ENCODE data around the gene ROPN1L. TPM values are rescaled to one million over a fixed set of nuclear protein-coding genes. Genes with fewer than 3 reads are reported as not detected.

ROPN1L gene
- total and polyA plus RNA-seq, 2 of the 4 experiments (the other 2 are of a cell fraction) = 0.34 to 0.36 TPM

- BruUV-seq (replicated peaks) = no TSS peak
- peak overlapping the region; percentile 85 for H2BK120ac ChIP-seq (ENCODE audit: low read depth, low read length)
- H3K79me1 ChIP-seq (ENCODE audit: low read depth in 1 of 2, low read length in 2 of 2) = 0 out of 4 replicates have a peak, but pooled peaks cover 0 to 2% of the 10 kb centered on the region in 2 experiments
- H3K27ac ChIP-seq (ENCODE audit: insufficient read depth, low read length) = peak overlapping the region; percentile 76; the same call in 1 of the 2 replicates
- H3K9me3 ChIP-seq (ENCODE audit: control insufficient read depth, insufficient read depth, low read length) = peaks cover 9% of the 10 kb centered on the region
- no peak for TF ChIP-seq RCOR1 (IDR thresholded peaks at IDR 0.05; ENCODE audit: insufficient replicate concordance, low read length)
- TF ChIP-seq FOS (IDR thresholded peaks at IDR 0.05; ENCODE audit: low read depth, low read length) = no peak
- TF ChIP-seq SMC3 (IDR thresholded peaks at IDR 0.05; ENCODE audit: low read depth, low read length) = no peak
- TF ChIP-seq CTCF (conservative IDR thresholded peaks at IDR 0.05; ENCODE audit: low read depth, low read length) = no peak
- TF ChIP-seq MAZ (IDR thresholded peaks at IDR 0.05; ENCODE audit: borderline replicate concordance, low read depth, low read length) = no peak
- TF ChIP-seq RFX5 (IDR thresholded peaks at IDR 0.05; ENCODE audit: low read depth, low read length) = no peak
- TF ChIP-seq ELK1 (IDR thresholded peaks at IDR 0.05; ENCODE audit: borderline replicate concordance, low read depth, low read length) = no peak
- no peak for TF ChIP-seq CHD1 (IDR thresholded peaks at IDR 0.05; ENCODE audit: low read depth, low read length)
- no peak for TF ChIP-seq NFE2L2 (IDR thresholded peaks at IDR 0.05; ENCODE audit: low read depth, low read length)
- TF ChIP-seq MXI1 (IDR thresholded peaks at IDR 0.05; ENCODE audit: borderline replicate concordance, low read depth, low read length) = no peak
- TF ChIP-seq BHLHE40 (IDR thresholded peaks at IDR 0.05; ENCODE audit: low read depth, low read length) = no peak
- no peak for TF ChIP-seq RAD21 (IDR thresholded peaks at IDR 0.05; ENCODE audit: low read length)
- TF ChIP-seq CEBPB (IDR thresholded peaks at IDR 0.05; ENCODE audit: low read depth, low read length) = no peak
- TF ChIP-seq USF2 (IDR thresholded peaks at IDR 0.05; ENCODE audit: low read depth, low read length) = no peak
- no peak for TF ChIP-seq MAFK (IDR thresholded peaks at IDR 0.05; ENCODE audit: low read depth, low read length)
- TF ChIP-seq POLR2A (IDR thresholded peaks at IDR 0.05; ENCODE audit: low read depth, low read length) = no peak
- CTCF ChIA-PET = interaction anchor here (1.0 kb wide), 1 partner anchor 150 kb away, joined by 4 read pairs; no protein-coding TSS in a partner anchor
- dilution Hi-C loops (cut with HindIII; ENCODE audit: low sequenced_read_pairs, unreplicated experiment) (no loop called here), intact Hi-C loops (cut with micrococcal nuclease) (no loop called here), in situ Hi-C loops (cut with MboI; ENCODE audit: low sequenced_read_pairs) (no loop called here)
- H3K4me1 ChIP-seq (ENCODE audit: control insufficient read depth, insufficient read depth, low read length) = peaks cover 15% of the 10 kb centered on the region
- peak overlapping the region; percentile 64; the same call in 2 of the 3 replicates for H2BK15ac ChIP-seq (ENCODE audit: low read depth, low read length)
- POLR2A ChIA-PET (ENCODE audit: unreplicated experiment) = no interaction called here
- H4K5ac ChIP-seq (ENCODE audit: low read depth, low read length) = peak overlapping the region; percentile 81
- H4K20me1 ChIP-seq (ENCODE audit: insufficient read depth, low read length) = no peaks in the 10 kb centered on the region
- 100% methylated on average over 2 of the region's 6 CpGs; no CpG with 5 or more reads in 1 of the 2 experiments for WGBS, 2 experiments (ENCODE audit: extremely low coverage in 2 of 2, insufficient read length in 1 of 2)
- H3K9me1 ChIP-seq (ENCODE audit: insufficient read depth, low read length) = peaks cover 10% of the 10 kb centered on the region; the same call in 1 of the 2 replicates
- peak overlapping the region; percentile 59 for H3K4ac ChIP-seq (ENCODE audit: low read depth, low read length)
- peak overlapping the region; percentile 39; the same call in 1 of the 2 replicates for H3K23ac ChIP-seq (ENCODE audit: low read depth, low read length)
- DNase-seq (no peak), ATAC-seq (ENCODE audit: low read depth) (no peak)
- peak overlapping the region; percentile 96 for H2AK5ac ChIP-seq (ENCODE audit: low read depth, low read length)
- no peaks in the 10 kb centered on the region for H3K27me3 ChIP-seq (ENCODE audit: control insufficient read depth, insufficient read depth, low read length)
- H2BK20ac ChIP-seq (ENCODE audit: low read depth, low read length) = peak overlapping the region; percentile 86
- H3K4me3 ChIP-seq (ENCODE audit: insufficient read depth, low read depth, low read length) = no peak overlapping the region
- peak overlapping the region; percentile 30 for H3K14ac ChIP-seq (replicated peaks; ENCODE audit: low read depth, low read length)
- peak overlapping the region; percentile 31 to 74; a peak in 3 of 4 replicates for H4K8ac ChIP-seq (ENCODE audit: low read depth in 2 of 2, low read length in 2 of 2)
- no peak overlapping the region for H3K9ac ChIP-seq (ENCODE audit: low read depth, low read length)
- H3K56ac ChIP-seq (ENCODE audit: extremely low read depth, insufficient read depth, low read length) = no peak overlapping the region
- no peak overlapping the region for H3K4me2 ChIP-seq (ENCODE audit: low read depth, low read length)
- peak overlapping the region; percentile 89 for H2BK5ac ChIP-seq (ENCODE audit: low read depth, low read length, poor library complexity, severe bottlenecking)
- peak overlapping the region; percentile 95 for H4K91ac ChIP-seq (ENCODE audit: insufficient read depth, low read depth, low read length)
- peak overlapping the region; percentile 80 for H2AFZ ChIP-seq (replicated peaks; ENCODE audit: low read length, poor library complexity)
- peak overlapping the region; percentile 36 for H3K18ac ChIP-seq (ENCODE audit: low read depth, low read length)
- H3K36me3 ChIP-seq (ENCODE audit: control insufficient read depth, insufficient read depth, low read length) = no peaks in the 10 kb centered on the region
- peak overlapping the region; percentile 90 for H2AK9ac ChIP-seq (replicated peaks; ENCODE audit: low read depth, low read length, poor library complexity)
These were observed 36.3 kb downstream of the ROPN1L start for GRCh38 chr5:10477943-10478342.
